ENCODE data around the gene EHD3.

The EHD3 gene

GRCh38 chr2:31236433-31237205 lies 2.7 kb downstream of the EHD3 start:
- H3K9me3 ChIP-seq (ENCODE audit: control insufficient read depth, insufficient read depth, low read depth, low read length) = no peaks in the 10 kb centered on the region
- no peak overlapping the region for H3K27ac ChIP-seq (ENCODE audit: low read depth, low read length)
- peaks cover 13% of the 10 kb centered on the region for H3K27me3 ChIP-seq (ENCODE audit: control insufficient read depth, insufficient read depth, low read length)
- no peak overlapping the region for H3K4me3 ChIP-seq (ENCODE audit: low read depth, low read length)
- peaks cover 15% of the 10 kb centered on the region; the same call in 1 of the 2 replicates for H3K4me1 ChIP-seq (ENCODE audit: control insufficient read depth, insufficient read depth, low read length)
- H3K36me3 ChIP-seq (ENCODE audit: control insufficient read depth, insufficient read depth, low read length) = no peaks in the 10 kb centered on the region
- no peak overlapping the region for H3K9ac ChIP-seq (ENCODE audit: low read length)

- Histone ChIP-seq H3K4me1 (ENCODE audit: control insufficient read depth, insufficient read depth, low read length) (peaks cover 15% of the 10 kb centered on the region; the same call in 1 of the 2 replicates), H3K27me3 (ENCODE audit: control insufficient read depth, insufficient read depth, low read length) (peaks cover 13% of the 10 kb centered on the region), H3K4me3 (ENCODE audit: low read depth, low read length) (no peak overlapping the region), H3K9ac (ENCODE audit: low read length) (no peak overlapping the region), H3K36me3 (ENCODE audit: control insufficient read depth, insufficient read depth, low read length) (no peaks in the 10 kb centered on the region), H3K27ac (ENCODE audit: low read depth, low read length) (no peak overlapping the region), H3K9me3 (ENCODE audit: control insufficient read depth, insufficient read depth, low read depth, low read length) (no peaks in the 10 kb centered on the region)
Measured at GRCh38 chr2:31237348-31238017, 3.5 kb downstream of the EHD3 start.

GRCh38 chr2:31238126-31238905 lies 4.4 kb downstream of the EHD3 start:
- no peaks in the 10 kb centered on the region for H3K36me3 ChIP-seq (ENCODE audit: control insufficient read depth, insufficient read depth, low read length)
- H3K4me3 ChIP-seq (ENCODE audit: low read depth, low read length) = no peak overlapping the region
- H3K9me3 ChIP-seq (ENCODE audit: control insufficient read depth, insufficient read depth, low read depth, low read length) = no peaks in the 10 kb centered on the region
- no peak overlapping the region for H3K27ac ChIP-seq (ENCODE audit: low read depth, low read length)
- peaks cover 12% of the 10 kb centered on the region; the same call in 1 of the 2 replicates for H3K4me1 ChIP-seq (ENCODE audit: control insufficient read depth, insufficient read depth, low read length)
- H3K27me3 ChIP-seq (ENCODE audit: control insufficient read depth, insufficient read depth, low read length) = peaks cover 13% of the 10 kb centered on the region
- no peak overlapping the region for H3K9ac ChIP-seq (ENCODE audit: low read length)

GRCh38 chr2:31238906-31239592 lies 5.1 kb downstream of the EHD3 start:
- no peak overlapping the region for H3K4me3 ChIP-seq (ENCODE audit: low read depth, low read length)
- H3K36me3 ChIP-seq (ENCODE audit: control insufficient read depth, insufficient read depth, low read length) = no peaks in the 10 kb centered on the region
- no peak overlapping the region for H3K9ac ChIP-seq (ENCODE audit: low read length)
- peaks cover 13% of the 10 kb centered on the region for H3K27me3 ChIP-seq (ENCODE audit: control insufficient read depth, insufficient read depth, low read length)
- no peaks in the 10 kb centered on the region for H3K9me3 ChIP-seq (ENCODE audit: control insufficient read depth, insufficient read depth, low read depth, low read length)
- H3K27ac ChIP-seq (ENCODE audit: low read depth, low read length) = no peak overlapping the region
- H3K4me1 ChIP-seq (ENCODE audit: control insufficient read depth, insufficient read depth, low read length) = peaks cover 9% of the 10 kb centered on the region; the same call in 1 of the 2 replicates

GRCh38 chr2:31239593-31240177 lies 5.7 kb downstream of the EHD3 start:
- no peaks in the 10 kb centered on the region for H3K36me3 ChIP-seq (ENCODE audit: control insufficient read depth, insufficient read depth, low read length)
- peaks cover 10% of the 10 kb centered on the region for H3K27me3 ChIP-seq (ENCODE audit: control insufficient read depth, insufficient read depth, low read length)
- no peaks in the 10 kb centered on the region for H3K9me3 ChIP-seq (ENCODE audit: control insufficient read depth, insufficient read depth, low read depth, low read length)
- no peak overlapping the region for H3K9ac ChIP-seq (ENCODE audit: low read length)
- H3K4me3 ChIP-seq (ENCODE audit: low read depth, low read length) = no peak overlapping the region
- peaks cover 8% of the 10 kb centered on the region; the same call in 1 of the 2 replicates for H3K4me1 ChIP-seq (ENCODE audit: control insufficient read depth, insufficient read depth, low read length)
- no peak overlapping the region for H3K27ac ChIP-seq (ENCODE audit: low read depth, low read length)

- Histone ChIP-seq H3K27ac (ENCODE audit: low read depth, low read length) (no peak overlapping the region), H3K9me3 (ENCODE audit: control insufficient read depth, insufficient read depth, low read depth, low read length) (no peaks in the 10 kb centered on the region), H3K4me1 (ENCODE audit: control insufficient read depth, insufficient read depth, low read length) (peaks cover 3% of the 10 kb centered on the region; the same call in 1 of the 2 replicates)
Measured at GRCh38 chr2:31240381-31241365, 6.7 kb downstream of the EHD3 start.

GRCh38 chr2:31241625-31242270 lies 7.8 kb downstream of the EHD3 start:
- H3K27me3 ChIP-seq (ENCODE audit: control insufficient read depth, insufficient read depth, low read length) = no peaks in the 10 kb centered on the region
- no peak overlapping the region for H3K4me3 ChIP-seq (ENCODE audit: low read depth, low read length)
- H3K9me3 ChIP-seq (ENCODE audit: control insufficient read depth, insufficient read depth, low read depth, low read length) = no peaks in the 10 kb centered on the region
- no peak overlapping the region for H3K27ac ChIP-seq (ENCODE audit: low read depth, low read length)
- H3K36me3 ChIP-seq (ENCODE audit: control insufficient read depth, insufficient read depth, low read length) = peaks cover 5% of the 10 kb centered on the region; the same call in 1 of the 2 replicates
- H3K4me1 ChIP-seq (ENCODE audit: control insufficient read depth, insufficient read depth, low read length) = no peaks in the 10 kb centered on the region; the same call in 1 of the 2 replicates
- H3K9ac ChIP-seq (ENCODE audit: low read length) = no peak overlapping the region

More at GRCh38 chr2:31240381-31241365, 6.7 kb downstream of the EHD3 start:
- Histone ChIP-seq H3K4me3 (ENCODE audit: low read depth, low read length) (no peak overlapping the region), H3K9ac (ENCODE audit: low read length) (no peak overlapping the region), H3K27me3 (ENCODE audit: control insufficient read depth, insufficient read depth, low read length) (0 out of 2 replicates have a peak, but pooled peaks cover under 1% of the 10 kb centered on the region), H3K36me3 (ENCODE audit: control insufficient read depth, insufficient read depth, low read length) (no peaks in the 10 kb centered on the region; the same call in 1 of the 2 replicates)

GRCh38 chr2:31243053-31243452 lies 9.1 kb downstream of the EHD3 start:
- Histone ChIP-seq H3K4me1 (ENCODE audit: control insufficient read depth, insufficient read depth, low read length) (no peaks in the 10 kb centered on the region; the same call in 1 of the 2 replicates), H3K36me3 (ENCODE audit: control insufficient read depth, insufficient read depth, low read length) (peaks cover 7% of the 10 kb centered on the region; the same call in 1 of the 2 replicates), H3K27ac (ENCODE audit: low read depth, low read length) (no peak overlapping the region), H3K27me3 (ENCODE audit: control insufficient read depth, insufficient read depth, low read length) (no peaks in the 10 kb centered on the region), H3K9me3 (ENCODE audit: control insufficient read depth, insufficient read depth, low read depth, low read length) (no peaks in the 10 kb centered on the region), H3K9ac (ENCODE audit: low read length) (no peak overlapping the region), H3K4me3 (ENCODE audit: low read depth, low read length) (no peak overlapping the region)

GRCh38 chr2:31244101-31244500 lies 10.1 kb downstream of the EHD3 start:
- no peak overlapping the region for H3K27ac ChIP-seq (ENCODE audit: low read depth, low read length)
- no peak overlapping the region for H3K9ac ChIP-seq (ENCODE audit: low read length)
- H3K27me3 ChIP-seq (ENCODE audit: control insufficient read depth, insufficient read depth, low read length) = no peaks in the 10 kb centered on the region
- H3K36me3 ChIP-seq (ENCODE audit: control insufficient read depth, insufficient read depth, low read length) = peaks cover 15% of the 10 kb centered on the region
- H3K9me3 ChIP-seq (ENCODE audit: control insufficient read depth, insufficient read depth, low read depth, low read length) = no peaks in the 10 kb centered on the region
- no peaks in the 10 kb centered on the region; the same call in 1 of the 2 replicates for H3K4me1 ChIP-seq (ENCODE audit: control insufficient read depth, insufficient read depth, low read length)
- H3K4me3 ChIP-seq (ENCODE audit: low read depth, low read length) = no peak overlapping the region

All from HUES6 (cell line).